ENCODE measurements around the gene DNAJB8. TPM values are rescaled to one million over a fixed set of nuclear protein-coding genes. Genes with fewer than 3 reads are reported as not detected.
A peak's percentile ranks its signal among the peaks of the same experiment; 100 is the strongest.

Gene DNAJB8
- total RNA-seq, 2 donors from 2014 or later: not detected

DNA sequence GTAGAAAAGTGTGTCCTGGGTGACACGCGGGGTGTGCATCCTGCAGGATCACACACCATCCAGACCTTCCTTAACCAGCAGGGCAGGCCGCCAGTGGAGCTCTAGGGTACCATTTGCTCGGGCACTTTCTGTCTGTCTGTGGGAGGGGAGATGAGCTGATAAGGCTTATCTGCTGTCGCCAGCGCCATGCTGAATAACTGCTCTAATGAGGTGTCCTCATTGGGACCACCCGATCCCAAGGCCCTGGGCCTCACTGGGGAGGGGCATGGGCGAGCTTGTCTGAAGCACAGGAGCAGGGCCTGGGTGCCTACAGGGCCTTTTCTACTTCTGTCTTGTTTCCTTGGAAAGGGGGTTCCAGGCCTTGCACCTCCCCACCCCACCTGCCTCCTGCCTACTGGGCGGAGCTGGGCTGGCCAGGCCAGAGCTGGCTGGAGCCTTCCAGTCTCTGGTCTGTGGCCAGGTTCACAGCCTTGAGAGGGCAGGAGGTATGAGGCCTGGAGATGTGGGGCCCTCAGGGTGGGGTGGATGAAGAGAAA lies 28.8 kb upstream of the DNAJB8 start:
- WGBS, 2 experiments (ENCODE audit: insufficient coverage in 1 of 2, insufficient read length in 1 of 2): 70 to 94% methylated on average over 6 to 9 of the region's 9 CpGs
- Histone ChIP-seq H3K4me3 (ENCODE audit: low read length) (no peak overlapping the region), H3K36me3 (ENCODE audit: control insufficient read depth, insufficient read depth, low read length) (no peaks in the 10 kb centered on the region), H3K9ac (ENCODE audit: extremely low read depth, low read length, poor library complexity, severe bottlenecking) (no peak overlapping the region), H3K4me1 (ENCODE audit: control insufficient read depth, insufficient read depth, low read length) (peaks cover 9% of the 10 kb centered on the region), H3K27ac (ENCODE audit: low read depth, low read length) (no peak overlapping the region), H3K27me3 (ENCODE audit: control insufficient read depth, insufficient read depth, low read length, poor library complexity, severe bottlenecking) (peaks cover 91% of the 10 kb centered on the region), H3K9me3 (ENCODE audit: control insufficient read depth, low read length) (no peaks in the 10 kb centered on the region)
- TF ChIP-seq, protein P1, sequence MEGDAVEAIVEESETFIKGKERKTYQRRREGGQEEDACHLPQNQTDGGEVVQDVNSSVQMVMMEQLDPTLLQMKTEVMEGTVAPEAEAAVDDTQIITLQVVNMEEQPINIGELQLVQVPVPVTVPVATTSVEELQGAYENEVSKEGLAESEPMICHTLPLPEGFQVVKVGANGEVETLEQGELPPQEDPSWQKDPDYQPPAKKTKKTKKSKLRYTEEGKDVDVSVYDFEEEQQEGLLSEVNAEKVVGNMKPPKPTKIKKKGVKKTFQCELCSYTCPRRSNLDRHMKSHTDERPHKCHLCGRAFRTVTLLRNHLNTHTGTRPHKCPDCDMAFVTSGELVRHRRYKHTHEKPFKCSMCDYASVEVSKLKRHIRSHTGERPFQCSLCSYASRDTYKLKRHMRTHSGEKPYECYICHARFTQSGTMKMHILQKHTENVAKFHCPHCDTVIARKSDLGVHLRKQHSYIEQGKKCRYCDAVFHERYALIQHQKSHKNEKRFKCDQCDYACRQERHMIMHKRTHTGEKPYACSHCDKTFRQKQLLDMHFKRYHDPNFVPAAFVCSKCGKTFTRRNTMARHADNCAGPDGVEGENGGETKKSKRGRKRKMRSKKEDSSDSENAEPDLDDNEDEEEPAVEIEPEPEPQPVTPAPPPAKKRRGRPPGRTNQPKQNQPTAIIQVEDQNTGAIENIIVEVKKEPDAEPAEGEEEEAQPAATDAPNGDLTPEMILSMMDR (conservative IDR thresholded peaks at IDR 0.05): no peak
- Mint-ChIP-seq H3K36me3 (ENCODE audit: low read depth) (no peaks in the 10 kb centered on the region), H3K4me3 (no peak overlapping the region), H3K4me1 (peaks cover 18% of the 10 kb centered on the region), H3K27me3 (ENCODE audit: insufficient read depth) (peaks cover 93% of the 10 kb centered on the region), H3K27ac (no peak overlapping the region), H3K9me3 (no peaks in the 10 kb centered on the region)
- DNase-seq: peak; percentile 43

DNA sequence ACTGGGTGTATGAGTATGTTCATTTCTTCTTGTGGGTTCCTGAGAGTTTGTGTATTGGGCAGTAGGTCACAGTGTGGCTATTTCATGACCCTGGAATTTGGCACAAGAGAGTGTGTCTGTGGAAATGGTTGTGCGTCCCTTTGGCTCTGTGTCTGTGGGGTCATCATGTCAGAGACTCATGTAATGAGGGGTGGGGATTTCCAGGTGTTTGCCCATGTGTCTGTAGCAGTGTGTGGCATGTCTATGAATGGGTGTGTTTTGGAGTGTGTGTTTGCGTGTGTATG lies 27.6 kb upstream of the DNAJB8 start:
- WGBS, 2 experiments (ENCODE audit: insufficient coverage in 1 of 2, insufficient read length in 1 of 2): 83 to 88% methylated on average over 1 to 2 of the region's 2 CpGs
- H3K9me3 Mint-ChIP-seq: no peaks in the 10 kb centered on the region
- no peak overlapping the region for H3K9ac ChIP-seq (ENCODE audit: extremely low read depth, low read length, poor library complexity, severe bottlenecking)
- peaks cover 96% of the 10 kb centered on the region for H3K27me3 Mint-ChIP-seq (ENCODE audit: insufficient read depth)
- peaks cover 18% of the 10 kb centered on the region for H3K4me1 Mint-ChIP-seq
- no peak for DNase-seq
- no peaks in the 10 kb centered on the region for H3K36me3 Mint-ChIP-seq (ENCODE audit: low read depth)
- TF ChIP-seq, protein P1 (conservative IDR thresholded peaks at IDR 0.05): no peak
- H3K4me1 ChIP-seq (ENCODE audit: control insufficient read depth, insufficient read depth, low read length): peaks cover 9% of the 10 kb centered on the region
- H3K27ac Mint-ChIP-seq: no peak overlapping the region
- H3K27me3 ChIP-seq (ENCODE audit: control insufficient read depth, insufficient read depth, low read length, poor library complexity, severe bottlenecking): peaks cover 97% of the 10 kb centered on the region
- no peaks in the 10 kb centered on the region for H3K9me3 ChIP-seq (ENCODE audit: control insufficient read depth, low read length)
- H3K4me3 ChIP-seq (ENCODE audit: low read length): no peak overlapping the region
- no peak overlapping the region for H3K4me3 Mint-ChIP-seq
- no peaks in the 10 kb centered on the region for H3K36me3 ChIP-seq (ENCODE audit: control insufficient read depth, insufficient read depth, low read length)
- no peak overlapping the region for H3K27ac ChIP-seq (ENCODE audit: low read depth, low read length)

DNA sequence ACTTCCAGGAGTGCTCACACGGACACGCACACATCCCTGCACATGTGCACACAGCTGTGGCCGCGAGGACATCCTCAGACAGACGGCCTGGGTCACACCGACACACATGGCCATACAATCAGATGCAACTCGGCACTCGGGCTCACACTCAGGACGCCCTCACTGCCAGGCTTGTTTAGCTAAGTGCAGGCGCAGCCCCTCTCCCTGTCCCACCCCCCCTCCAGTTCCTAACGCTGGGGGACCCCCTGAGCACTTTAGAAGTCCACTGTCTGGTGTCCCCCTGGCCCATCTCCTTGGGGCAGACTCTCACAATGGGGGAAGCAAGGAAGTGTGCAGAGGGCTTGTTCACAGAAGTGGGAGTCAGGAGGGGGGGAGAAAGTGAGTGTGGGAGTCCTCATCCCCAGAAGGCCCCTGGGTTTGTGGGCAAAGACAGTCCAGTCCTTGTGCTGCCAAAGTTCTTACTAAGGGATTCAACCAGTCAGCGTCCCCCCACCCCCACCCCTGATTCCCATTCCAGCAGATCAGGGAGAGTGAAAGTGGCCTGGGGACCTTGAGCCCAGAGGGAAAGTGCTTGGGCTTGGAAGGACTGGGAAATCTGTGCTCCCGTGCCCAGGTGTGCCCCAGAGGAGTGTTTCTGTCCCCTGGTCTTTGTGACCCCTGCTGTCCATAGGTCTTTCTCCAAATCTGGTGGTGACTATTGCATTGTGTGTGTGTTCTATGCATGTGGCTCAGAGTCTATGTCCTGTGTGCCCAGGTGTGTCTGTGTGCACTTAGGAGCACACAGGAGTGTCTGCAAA lies 27.1 kb upstream of the DNAJB8 start:
- TF ChIP-seq, protein P1 (conservative IDR thresholded peaks at IDR 0.05): no peak
- H3K27me3 Mint-ChIP-seq (ENCODE audit: insufficient read depth): peaks cover 93% of the 10 kb centered on the region
- no peak overlapping the region for H3K27ac Mint-ChIP-seq
- Histone ChIP-seq H3K27ac (ENCODE audit: low read depth, low read length) (no peak overlapping the region), H3K36me3 (ENCODE audit: control insufficient read depth, insufficient read depth, low read length) (no peaks in the 10 kb centered on the region), H3K4me3 (ENCODE audit: low read length) (no peak overlapping the region), H3K4me1 (ENCODE audit: control insufficient read depth, insufficient read depth, low read length) (peaks cover 9% of the 10 kb centered on the region), H3K9ac (ENCODE audit: extremely low read depth, low read length, poor library complexity, severe bottlenecking) (no peak overlapping the region), H3K27me3 (ENCODE audit: control insufficient read depth, insufficient read depth, low read length, poor library complexity, severe bottlenecking) (peaks cover 97% of the 10 kb centered on the region), H3K9me3 (ENCODE audit: control insufficient read depth, low read length) (no peaks in the 10 kb centered on the region)
- WGBS, 2 experiments (ENCODE audit: insufficient coverage in 1 of 2, insufficient read length in 1 of 2): 12 to 14% methylated on average over 3 to 13 of the region's 13 CpGs
- no peaks in the 10 kb centered on the region for H3K9me3 Mint-ChIP-seq
- peak; percentile 67 for DNase-seq
- no peaks in the 10 kb centered on the region for H3K36me3 Mint-ChIP-seq (ENCODE audit: low read depth)
- peaks cover 18% of the 10 kb centered on the region for H3K4me1 Mint-ChIP-seq
- no peak overlapping the region for H3K4me3 Mint-ChIP-seq
